ENCODE measurements around the gene R3HDM4. TPM values are rescaled to one million over a fixed set of nuclear protein-coding genes. Genes with fewer than 3 reads are reported as not detected.
A peak's percentile ranks its signal among the peaks of the same experiment; 100 is the strongest.

R3HDM4 gene
- total and polyA plus RNA-seq, 9 of the 15 experiments (the other 6 are each of a cell fraction or from before 2014, with no cell fraction given) = 3.2 to 154 (median 59.0) TPM

DNA sequence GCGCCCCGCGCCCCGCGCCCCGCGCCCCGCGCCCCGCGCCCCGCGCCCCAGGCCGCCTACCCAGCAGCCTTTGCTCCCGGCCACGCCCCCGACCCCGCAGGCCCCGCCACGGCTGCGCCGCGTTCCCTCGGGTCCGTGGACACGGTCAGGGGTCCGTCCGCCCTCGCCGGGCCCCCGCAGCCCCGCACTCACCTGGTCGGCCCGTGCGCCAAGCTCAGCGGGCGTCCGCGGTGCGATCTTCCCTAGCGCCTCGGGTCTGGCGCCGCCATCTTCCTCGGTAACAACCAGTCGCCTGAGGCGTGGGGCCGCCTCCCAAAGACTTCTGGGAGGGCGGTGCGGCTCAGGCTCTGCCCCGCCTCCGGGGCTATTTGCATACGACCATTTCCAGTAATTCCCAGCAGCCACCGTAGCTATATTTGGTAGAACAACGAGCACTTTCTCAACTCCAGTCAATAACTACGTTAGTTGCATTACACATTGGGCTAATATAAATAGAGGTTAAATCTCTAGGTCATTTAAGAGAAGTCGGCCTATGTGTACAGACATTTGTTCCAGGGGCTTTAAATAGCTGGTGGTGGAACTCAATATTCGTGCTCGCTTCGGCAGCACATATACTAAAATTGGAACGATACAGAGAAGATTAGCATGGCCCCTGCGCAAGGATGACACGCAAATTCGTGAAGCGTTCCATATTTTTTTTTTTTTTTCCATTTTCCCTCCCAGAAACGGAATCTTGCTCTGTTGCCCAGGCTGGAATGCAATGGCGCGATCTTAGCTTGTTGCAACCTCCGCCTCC lies 19.9 kb downstream of the R3HDM4 start, which contains the start of the genes MED16 and RNU6-9 (continued):
- TF ChIP-seq MCM5 (IDR thresholded peaks at IDR 0.05; ENCODE audit: low read depth) (no peak), POLR2AphosphoS2 (IDR thresholded peaks at IDR 0.05; ENCODE audit: low read length) (no peak), SMC3 (conservative IDR thresholded peaks at IDR 0.05; ENCODE audit: insufficient read depth, low read depth, low read length) (0 out of 2 replicates have a peak, but pooled peaks have one; percentile 9), SMAD4 (CRISPR knock-in tag; conservative IDR thresholded peaks at IDR 0.05) (no peak; the same call in 1 of the 2 replicates), RBM39 (optimal IDR thresholded peaks at IDR 0.05; ENCODE audit: low read depth, low read length) (no peak), L3MBTL2 (IDR thresholded peaks at IDR 0.05) (peak; percentile 69), ESRRB (CRISPR knock-in tag; IDR thresholded peaks at IDR 0.05; ENCODE audit: borderline replicate concordance) (no peak), KLF13 (tag; IDR thresholded peaks at IDR 0.05; ENCODE audit: borderline replicate concordance, low read depth) (peak; percentile 84; the same call in 1 of the 2 replicates), ELF1 (tag; IDR thresholded peaks at IDR 0.05) (no peak), KHSRP (IDR thresholded peaks at IDR 0.05) (no peak)
- TF ChIP-seq, protein P1, sequence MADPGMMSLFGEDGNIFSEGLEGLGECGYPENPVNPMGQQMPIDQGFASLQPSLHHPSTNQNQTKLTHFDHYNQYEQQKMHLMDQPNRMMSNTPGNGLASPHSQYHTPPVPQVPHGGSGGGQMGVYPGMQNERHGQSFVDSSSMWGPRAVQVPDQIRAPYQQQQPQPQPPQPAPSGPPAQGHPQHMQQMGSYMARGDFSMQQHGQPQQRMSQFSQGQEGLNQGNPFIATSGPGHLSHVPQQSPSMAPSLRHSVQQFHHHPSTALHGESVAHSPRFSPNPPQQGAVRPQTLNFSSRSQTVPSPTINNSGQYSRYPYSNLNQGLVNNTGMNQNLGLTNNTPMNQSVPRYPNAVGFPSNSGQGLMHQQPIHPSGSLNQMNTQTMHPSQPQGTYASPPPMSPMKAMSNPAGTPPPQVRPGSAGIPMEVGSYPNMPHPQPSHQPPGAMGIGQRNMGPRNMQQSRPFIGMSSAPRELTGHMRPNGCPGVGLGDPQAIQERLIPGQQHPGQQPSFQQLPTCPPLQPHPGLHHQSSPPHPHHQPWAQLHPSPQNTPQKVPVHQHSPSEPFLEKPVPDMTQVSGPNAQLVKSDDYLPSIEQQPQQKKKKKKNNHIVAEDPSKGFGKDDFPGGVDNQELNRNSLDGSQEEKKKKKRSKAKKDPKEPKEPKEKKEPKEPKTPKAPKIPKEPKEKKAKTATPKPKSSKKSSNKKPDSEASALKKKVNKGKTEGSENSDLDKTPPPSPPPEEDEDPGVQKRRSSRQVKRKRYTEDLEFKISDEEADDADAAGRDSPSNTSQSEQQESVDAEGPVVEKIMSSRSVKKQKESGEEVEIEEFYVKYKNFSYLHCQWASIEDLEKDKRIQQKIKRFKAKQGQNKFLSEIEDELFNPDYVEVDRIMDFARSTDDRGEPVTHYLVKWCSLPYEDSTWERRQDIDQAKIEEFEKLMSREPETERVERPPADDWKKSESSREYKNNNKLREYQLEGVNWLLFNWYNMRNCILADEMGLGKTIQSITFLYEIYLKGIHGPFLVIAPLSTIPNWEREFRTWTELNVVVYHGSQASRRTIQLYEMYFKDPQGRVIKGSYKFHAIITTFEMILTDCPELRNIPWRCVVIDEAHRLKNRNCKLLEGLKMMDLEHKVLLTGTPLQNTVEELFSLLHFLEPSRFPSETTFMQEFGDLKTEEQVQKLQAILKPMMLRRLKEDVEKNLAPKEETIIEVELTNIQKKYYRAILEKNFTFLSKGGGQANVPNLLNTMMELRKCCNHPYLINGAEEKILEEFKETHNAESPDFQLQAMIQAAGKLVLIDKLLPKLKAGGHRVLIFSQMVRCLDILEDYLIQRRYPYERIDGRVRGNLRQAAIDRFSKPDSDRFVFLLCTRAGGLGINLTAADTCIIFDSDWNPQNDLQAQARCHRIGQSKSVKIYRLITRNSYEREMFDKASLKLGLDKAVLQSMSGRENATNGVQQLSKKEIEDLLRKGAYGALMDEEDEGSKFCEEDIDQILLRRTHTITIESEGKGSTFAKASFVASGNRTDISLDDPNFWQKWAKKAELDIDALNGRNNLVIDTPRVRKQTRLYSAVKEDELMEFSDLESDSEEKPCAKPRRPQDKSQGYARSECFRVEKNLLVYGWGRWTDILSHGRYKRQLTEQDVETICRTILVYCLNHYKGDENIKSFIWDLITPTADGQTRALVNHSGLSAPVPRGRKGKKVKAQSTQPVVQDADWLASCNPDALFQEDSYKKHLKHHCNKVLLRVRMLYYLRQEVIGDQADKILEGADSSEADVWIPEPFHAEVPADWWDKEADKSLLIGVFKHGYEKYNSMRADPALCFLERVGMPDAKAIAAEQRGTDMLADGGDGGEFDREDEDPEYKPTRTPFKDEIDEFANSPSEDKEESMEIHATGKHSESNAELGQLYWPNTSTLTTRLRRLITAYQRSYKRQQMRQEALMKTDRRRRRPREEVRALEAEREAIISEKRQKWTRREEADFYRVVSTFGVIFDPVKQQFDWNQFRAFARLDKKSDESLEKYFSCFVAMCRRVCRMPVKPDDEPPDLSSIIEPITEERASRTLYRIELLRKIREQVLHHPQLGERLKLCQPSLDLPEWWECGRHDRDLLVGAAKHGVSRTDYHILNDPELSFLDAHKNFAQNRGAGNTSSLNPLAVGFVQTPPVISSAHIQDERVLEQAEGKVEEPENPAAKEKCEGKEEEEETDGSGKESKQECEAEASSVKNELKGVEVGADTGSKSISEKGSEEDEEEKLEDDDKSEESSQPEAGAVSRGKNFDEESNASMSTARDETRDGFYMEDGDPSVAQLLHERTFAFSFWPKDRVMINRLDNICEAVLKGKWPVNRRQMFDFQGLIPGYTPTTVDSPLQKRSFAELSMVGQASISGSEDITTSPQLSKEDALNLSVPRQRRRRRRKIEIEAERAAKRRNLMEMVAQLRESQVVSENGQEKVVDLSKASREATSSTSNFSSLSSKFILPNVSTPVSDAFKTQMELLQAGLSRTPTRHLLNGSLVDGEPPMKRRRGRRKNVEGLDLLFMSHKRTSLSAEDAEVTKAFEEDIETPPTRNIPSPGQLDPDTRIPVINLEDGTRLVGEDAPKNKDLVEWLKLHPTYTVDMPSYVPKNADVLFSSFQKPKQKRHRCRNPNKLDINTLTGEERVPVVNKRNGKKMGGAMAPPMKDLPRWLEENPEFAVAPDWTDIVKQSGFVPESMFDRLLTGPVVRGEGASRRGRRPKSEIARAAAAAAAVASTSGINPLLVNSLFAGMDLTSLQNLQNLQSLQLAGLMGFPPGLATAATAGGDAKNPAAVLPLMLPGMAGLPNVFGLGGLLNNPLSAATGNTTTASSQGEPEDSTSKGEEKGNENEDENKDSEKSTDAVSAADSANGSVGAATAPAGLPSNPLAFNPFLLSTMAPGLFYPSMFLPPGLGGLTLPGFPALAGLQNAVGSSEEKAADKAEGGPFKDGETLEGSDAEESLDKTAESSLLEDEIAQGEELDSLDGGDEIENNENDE (IDR thresholded peaks at IDR 0.05; ENCODE audit: low read depth, low read length) = no peak
- TF ChIP-seq, protein P2, sequence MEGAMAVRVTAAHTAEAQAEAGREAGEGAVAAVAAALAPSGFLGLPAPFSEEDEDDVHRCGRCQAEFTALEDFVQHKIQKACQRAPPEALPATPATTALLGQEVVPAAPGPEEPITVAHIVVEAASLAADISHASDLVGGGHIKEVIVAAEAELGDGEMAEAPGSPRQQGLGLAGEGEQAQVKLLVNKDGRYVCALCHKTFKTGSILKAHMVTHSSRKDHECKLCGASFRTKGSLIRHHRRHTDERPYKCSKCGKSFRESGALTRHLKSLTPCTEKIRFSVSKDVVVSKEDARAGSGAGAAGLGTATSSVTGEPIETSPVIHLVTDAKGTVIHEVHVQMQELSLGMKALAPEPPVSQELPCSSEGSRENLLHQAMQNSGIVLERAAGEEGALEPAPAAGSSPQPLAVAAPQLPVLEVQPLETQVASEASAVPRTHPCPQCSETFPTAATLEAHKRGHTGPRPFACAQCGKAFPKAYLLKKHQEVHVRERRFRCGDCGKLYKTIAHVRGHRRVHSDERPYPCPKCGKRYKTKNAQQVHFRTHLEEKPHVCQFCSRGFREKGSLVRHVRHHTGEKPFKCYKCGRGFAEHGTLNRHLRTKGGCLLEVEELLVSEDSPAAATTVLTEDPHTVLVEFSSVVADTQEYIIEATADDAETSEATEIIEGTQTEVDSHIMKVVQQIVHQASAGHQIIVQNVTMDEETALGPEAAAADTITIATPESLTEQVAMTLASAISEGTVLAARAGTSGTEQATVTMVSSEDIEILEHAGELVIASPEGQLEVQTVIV (CRISPR knock-in tag; IDR thresholded peaks at IDR 0.05; ENCODE audit: borderline replicate concordance) = no peak

Data from K562 (cell line).